GM23248 (cell line): Measurements from ENCODE around the gene TRAPPC12. TPM values are rescaled to one million over a fixed set of nuclear protein-coding genes. Genes with fewer than 3 reads are reported as not detected.

ENCODE experiments used
- DNase-seq: peaks from one replicate; pipeline ENCODE4 v3.0.0-alpha.2; 2015
- H2AFZ ChIP-seq: fragments of 200-600 bp; sonication (generic); 2 replicates; pipeline ENCODE4 v1.6.1; 2016; ENCODE audit warnings: antibody characterized with exemption
- H3F3A ChIP-seq: fragments of 200-600 bp; sonication (generic); 2 replicates; pipeline ENCODE4 v1.6.1; 2016; ENCODE audit warnings: mild to moderate bottlenecking, antibody characterized with exemption, mixed run types; ENCODE audit not compliant: insufficient read depth
- H3K27ac ChIP-seq: fragments of 200-600 bp; sonication (generic); 2 replicates; pipeline ENCODE4 v1.5.1; 2016; ENCODE audit warnings: mild to moderate bottlenecking
- H3K27me3 ChIP-seq: fragments of 200-600 bp; sonication (generic); replicated peaks from 2 replicates; pipeline ENCODE4 v1.6.1; 2016; ENCODE audit warnings: mild to moderate bottlenecking; ENCODE audit not compliant: insufficient read depth
- H3K36me3 ChIP-seq: fragments of 200-600 bp; sonication (generic); 2 replicates; pipeline ENCODE4 v1.6.1; 2016; ENCODE audit warnings: low read depth, mild to moderate bottlenecking
- H3K4me1 ChIP-seq: fragments of 200-600 bp; sonication (generic); 2 replicates; pipeline ENCODE4 v1.6.1; 2016; ENCODE audit warnings: mild to moderate bottlenecking; ENCODE audit not compliant: insufficient read depth
- H3K4me2 ChIP-seq: fragments of 200-600 bp; sonication (generic); one replicate; pipeline ENCODE4 v1.6.1; 2016; ENCODE audit warnings: mild to moderate bottlenecking; ENCODE audit not compliant: unreplicated experiment
- H3K4me3 ChIP-seq: fragments of 200-600 bp; sonication (generic); 2 replicates; pipeline ENCODE4 v1.5.1; 2016; ENCODE audit warnings: mild to moderate bottlenecking
- H3K79me2 ChIP-seq: fragments of 200-600 bp; sonication (generic); 2 replicates; pipeline ENCODE4 v1.6.1; 2016; ENCODE audit warnings: mild to moderate bottlenecking; ENCODE audit not compliant: insufficient read depth
- H3K9ac ChIP-seq: fragments of 200-600 bp; sonication (generic); 2 replicates; pipeline ENCODE4 v1.6.1; 2016; ENCODE audit warnings: mild to moderate bottlenecking
- H3K9me2 ChIP-seq: fragments of 200-600 bp; sonication (generic); 2 replicates; pipeline ENCODE4 v1.6.1; 2016; ENCODE audit warnings: mixed run types, mild to moderate bottlenecking, moderate library complexity; ENCODE audit not compliant: insufficient read depth
- H3K9me3 ChIP-seq: fragments of 200-600 bp; sonication (generic); one replicate; pipeline ENCODE4 v1.6.1; 2017; ENCODE audit warnings: low read depth
- H4K20me1 ChIP-seq: fragments of 200-600 bp; sonication (generic); 2 replicates; pipeline ENCODE4 v1.6.0; 2016; ENCODE audit not compliant: insufficient read depth
- EZH2 ChIP-seq: fragments of 200-600 bp; sonication (generic); IDR thresholded peaks from 2 replicates; pipeline ENCODE4 v1.6.1; 2018; ENCODE audit warnings: antibody characterized with exemption, mild to moderate bottlenecking; ENCODE audit not compliant: insufficient read depth, poor library complexity, severe bottlenecking
- EZH2phosphoT487 ChIP-seq: fragments of 200-600 bp; sonication (generic); IDR thresholded peaks from 2 replicates; pipeline ENCODE4 v1.6.1; 2018; ENCODE audit warnings: antibody characterized with exemption, moderate library complexity, mild to moderate bottlenecking, low read depth; ENCODE audit not compliant: insufficient read depth
- WGBS, 2 experiments: methylation state at CpG; one replicate each; pipeline ENCODE4 v1.1.6; 2015 to 2017; ENCODE audit warnings: low lambda C conversion rate in 2 of 2, low coverage in 1 of 2; ENCODE audit errors: missing lambda C conversion rate in 2 of 2; 5-methylcytosine and 5-hydroxymethylcytosine counted together
- in situ Hi-C: fragments of 300-500 bp; cut with MboI; formaldehyde crosslinking; loops from 2 replicates; pipeline ENCODE4 v1.15.0; 2020
- polyA plus RNA-seq: library from polyadenylated mRNA; unstranded; fragments of >200 nt; fragmentation: Nextera tagmentation; extraction: Ambion mirVana; gene quantifications from 2 replicates; pipeline ENCODE4 v1.2.1, GENCODE V29; 2016
- total RNA-seq: library from RNA; depleted of rRNA; stranded (reverse); fragments of >200 nt; shearing (Covaris generic); gene quantifications from 2 replicates; pipeline ENCODE4 v1.2.3, GENCODE V29; 2014

The TRAPPC12 gene
- total and polyA plus RNA-seq, 2 experiments from 2014 or later = 29.3 to 48.1 TPM

- no peak for DNase-seq
- Histone ChIP-seq H3K36me3 (peaks cover 16% of the 10 kb centered on the region; the same call in 1 of the 2 replicates), H3K27ac (no peak overlapping the region), H3K9ac (no peak overlapping the region), H3K27me3 (no peaks in the 10 kb centered on the region), H3K4me2 (no peak overlapping the region), H3K9me2 (no peaks in the 10 kb centered on the region), H3F3A (no peaks in the 10 kb centered on the region), H3K4me3 (no peak overlapping the region), H2AFZ (no peak overlapping the region), H3K9me3 (no peaks in the 10 kb centered on the region), H3K4me1 (no peaks in the 10 kb centered on the region), H4K20me1 (no peaks in the 10 kb centered on the region), H3K79me2 (peaks cover 88% of the 10 kb centered on the region)
- TF ChIP-seq EZH2 (no peak), EZH2phosphoT487 (no peak)
- WGBS, 2 experiments = 80 to 87% methylated on average over 5 of the region's 5 CpGs
- in situ Hi-C loops = no loop called here
Measured at GRCh38 chr2:3398857-3399256, 19.4 kb downstream of the TRAPPC12 start.

DNA sequence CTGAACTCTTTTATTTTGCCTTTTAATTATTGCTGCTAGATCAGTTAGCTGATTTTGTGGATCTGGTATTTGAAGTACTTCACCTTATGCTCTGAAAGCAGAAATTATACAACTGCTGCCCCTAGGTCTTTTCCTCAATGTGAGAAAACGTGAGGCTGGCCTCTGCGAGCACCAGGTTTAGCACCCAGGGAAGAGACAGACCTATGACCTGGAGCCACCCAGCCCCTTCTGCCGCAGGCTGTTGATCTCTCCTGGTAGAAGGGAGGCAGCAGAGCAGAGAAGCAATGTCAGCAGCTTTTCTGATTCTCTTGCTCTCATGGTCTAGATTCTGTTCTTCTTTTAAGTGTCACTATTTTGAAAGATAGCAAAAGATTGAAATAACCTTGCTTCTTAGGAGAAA is 19.9 kb downstream of the TRAPPC12 start:
- H2AFZ ChIP-seq = no peak overlapping the region
- no peak overlapping the region for H3K9ac ChIP-seq
- in situ Hi-C loops = no loop called here
- no peaks in the 10 kb centered on the region for H3K9me2 ChIP-seq
- no peak overlapping the region for H3K4me3 ChIP-seq
- H3K79me2 ChIP-seq = peaks cover 91% of the 10 kb centered on the region
- 29 to 48% methylated on average over 3 of the region's 3 CpGs for WGBS, 2 experiments
- no peaks in the 10 kb centered on the region for H3F3A ChIP-seq
- H3K36me3 ChIP-seq = peaks cover 16% of the 10 kb centered on the region; the same call in 1 of the 2 replicates
- no peaks in the 10 kb centered on the region for H3K9me3 ChIP-seq
- DNase-seq = no peak
- no peaks in the 10 kb centered on the region for H3K4me1 ChIP-seq
- TF ChIP-seq EZH2phosphoT487 (no peak), EZH2 (no peak)
- no peak overlapping the region for H3K4me2 ChIP-seq
- H3K27me3 ChIP-seq = no peaks in the 10 kb centered on the region
- H3K27ac ChIP-seq = no peak overlapping the region
- H4K20me1 ChIP-seq = no peaks in the 10 kb centered on the region

DNA sequence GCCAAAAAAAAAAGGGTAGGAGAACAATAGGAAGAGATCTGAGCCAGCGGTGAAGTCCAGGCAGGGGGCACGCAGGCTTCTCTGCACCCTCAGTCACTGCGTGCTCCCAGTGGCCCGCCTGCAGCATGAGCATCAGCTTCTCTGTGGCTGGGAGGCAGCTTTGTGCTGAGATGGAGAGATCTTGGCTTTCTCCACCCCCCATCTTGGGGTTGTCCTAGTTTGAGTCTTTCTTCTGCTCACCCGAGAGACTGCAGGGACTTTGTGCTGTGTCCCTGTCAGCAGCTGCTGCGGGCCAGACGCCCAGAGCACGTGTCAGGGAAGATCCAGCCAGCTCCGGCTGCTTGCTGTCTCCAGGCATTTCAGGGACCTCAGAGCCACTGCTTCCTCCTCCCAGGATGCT is 20.3 kb downstream of the TRAPPC12 start:
- peaks cover 13% of the 10 kb centered on the region; the same call in 1 of the 2 replicates for H3K36me3 ChIP-seq
- DNase-seq = peak; percentile 31
- H3K9me2 ChIP-seq = no peaks in the 10 kb centered on the region
- no peaks in the 10 kb centered on the region for H4K20me1 ChIP-seq
- H3K9ac ChIP-seq = no peak overlapping the region
- no peaks in the 10 kb centered on the region for H3K4me1 ChIP-seq
- H3K27ac ChIP-seq = no peak overlapping the region
- in situ Hi-C loops = no loop called here
- no peaks in the 10 kb centered on the region for H3K9me3 ChIP-seq
- no peak overlapping the region for H3K4me3 ChIP-seq
- TF ChIP-seq EZH2 (no peak), EZH2phosphoT487 (no peak)
- no peaks in the 10 kb centered on the region for H3F3A ChIP-seq
- H3K79me2 ChIP-seq = peaks cover 91% of the 10 kb centered on the region
- 27 to 33% methylated on average over 9 of the region's 9 CpGs for WGBS, 2 experiments
- H2AFZ ChIP-seq = no peak overlapping the region
- no peak overlapping the region for H3K4me2 ChIP-seq
- no peaks in the 10 kb centered on the region for H3K27me3 ChIP-seq

DNA sequence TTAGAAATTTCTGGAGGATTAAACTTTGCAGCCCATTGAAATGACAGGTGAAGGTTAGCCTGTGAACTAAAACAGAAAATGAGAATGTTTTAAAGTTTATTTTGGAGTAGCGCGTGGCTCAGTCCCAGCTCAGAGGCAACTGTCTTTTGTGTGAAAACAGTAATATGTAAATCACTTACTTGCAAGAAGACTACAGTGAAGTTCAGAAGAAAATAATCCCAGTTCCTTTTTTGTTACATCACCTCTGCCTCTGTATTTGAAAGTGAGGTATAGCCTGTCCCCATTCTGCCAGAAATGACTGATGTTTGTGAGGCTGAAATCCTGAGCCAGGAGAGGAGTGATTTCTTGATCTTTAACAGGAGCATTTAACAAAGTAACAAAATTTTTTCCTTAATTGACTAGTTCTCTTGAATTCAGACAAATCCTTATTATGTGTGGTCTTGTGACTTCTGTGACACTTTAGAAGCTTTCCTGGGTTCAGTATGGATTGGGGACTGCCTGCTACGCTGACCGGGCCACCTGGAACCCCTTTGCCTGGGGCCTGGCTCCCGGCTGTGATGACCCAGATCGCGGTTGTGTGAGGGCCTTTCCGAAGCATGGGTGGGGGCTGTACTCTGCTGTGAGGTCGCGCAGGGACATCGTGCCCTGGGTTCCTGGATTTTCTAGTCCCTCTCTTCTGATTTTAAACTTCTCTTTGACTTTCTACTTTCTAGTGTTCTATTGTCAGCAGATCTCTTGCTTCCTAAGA is 24.3 kb downstream of the TRAPPC12 start:
- no peak overlapping the region for H3K9ac ChIP-seq
- H4K20me1 ChIP-seq = no peaks in the 10 kb centered on the region
- H3K27ac ChIP-seq = no peak overlapping the region
- H3K9me3 ChIP-seq = no peaks in the 10 kb centered on the region
- no peak overlapping the region for H3K4me2 ChIP-seq
- DNase-seq = no peak
- H3K27me3 ChIP-seq = no peaks in the 10 kb centered on the region
- peaks cover 85% of the 10 kb centered on the region for H3K79me2 ChIP-seq
- H3K36me3 ChIP-seq = peaks cover 16% of the 10 kb centered on the region; the same call in 1 of the 2 replicates
- TF ChIP-seq EZH2phosphoT487 = no peak
- no peak for TF ChIP-seq EZH2
- H3F3A ChIP-seq = no peaks in the 10 kb centered on the region
- H2AFZ ChIP-seq = no peak overlapping the region
- H3K9me2 ChIP-seq = no peaks in the 10 kb centered on the region
- in situ Hi-C loops = no loop called here
- no peaks in the 10 kb centered on the region for H3K4me1 ChIP-seq
- WGBS, 2 experiments = 93 to 94% methylated on average over 11 of the region's 11 CpGs
- H3K4me3 ChIP-seq = no peak overlapping the region
